Measurements from ENCODE around the gene IKZF4. TPM values are rescaled to one million over a fixed set of nuclear protein-coding genes. Genes with fewer than 3 reads are reported as not detected.
"Not testable (repeated sequence)": the region's sequence is repeated elsewhere in the genome, so short reads cannot be mapped to it uniquely, and the experiment has no call there.

The IKZF4 gene
- total RNA-seq, 1 donor from 2014 or later: 13.1 TPM

GRCh38 chr12:55984861-55985260 lies 36.0 kb upstream of the IKZF4 start:
- intact Hi-C loops (cut with DNase I): no loop called here

GRCh38 chr12:55985341-55985740 lies 35.5 kb upstream of the IKZF4 start:
- no peak for TF ChIP-seq CTCF (IDR thresholded peaks at IDR 0.05)
- no peak overlapping the region for H3K4me3 ChIP-seq
- no peaks in the 10 kb centered on the region for H3K9me3 ChIP-seq
- H3K27me3 ChIP-seq (ENCODE audit: low read depth): no peaks in the 10 kb centered on the region
- H3K36me3 ChIP-seq: peaks cover 81% of the 10 kb centered on the region
- intact Hi-C loops (cut with DNase I): no loop called here
- no peak for ATAC-seq
- no peak overlapping the region for H3K27ac ChIP-seq
- DNase-seq: no peak
- H3K4me1 ChIP-seq: peaks cover 5% of the 10 kb centered on the region

More at GRCh38 chr12:55984861-55985260, 36.0 kb upstream of the IKZF4 start:
- no peaks in the 10 kb centered on the region for H3K27me3 ChIP-seq (ENCODE audit: low read depth)
- H3K9me3 ChIP-seq: no peaks in the 10 kb centered on the region
- no peak for ATAC-seq
- no peak for TF ChIP-seq CTCF (IDR thresholded peaks at IDR 0.05)
- H3K27ac ChIP-seq: no peak overlapping the region
- H3K4me3 ChIP-seq: no peak overlapping the region
- H3K36me3 ChIP-seq: peaks cover 77% of the 10 kb centered on the region
- no peak for DNase-seq
- peaks cover 5% of the 10 kb centered on the region for H3K4me1 ChIP-seq

GRCh38 chr12:55985976-55986375 lies 34.9 kb upstream of the IKZF4 start:
- H3K27ac ChIP-seq; DNase-seq; H3K4me3 ChIP-seq; ATAC-seq; H3K4me1 ChIP-seq; H3K27me3 ChIP-seq (ENCODE audit: low read depth); intact Hi-C loops (cut with DNase I); H3K9me3 ChIP-seq: not testable (repeated sequence)
- peaks cover 81% of the 10 kb centered on the region for H3K36me3 ChIP-seq

GRCh38 chr12:55991110-55991509 lies 29.7 kb upstream of the IKZF4 start:
- no peaks in the 10 kb centered on the region for H3K9me3 ChIP-seq
- intact Hi-C loops (cut with DNase I): no loop called here
- DNase-seq (no peak), ATAC-seq (no peak)
- TF ChIP-seq CTCF (IDR thresholded peaks at IDR 0.05): no peak
- no peak overlapping the region for H3K4me3 ChIP-seq
- H3K36me3 ChIP-seq: peaks cover 88% of the 10 kb centered on the region
- no peaks in the 10 kb centered on the region for H3K27me3 ChIP-seq (ENCODE audit: low read depth)
- H3K27ac ChIP-seq: no peak overlapping the region
- H3K4me1 ChIP-seq: peaks cover 3% of the 10 kb centered on the region

- intact Hi-C loops (cut with DNase I): no loop called here
- no peak for ATAC-seq
- Histone ChIP-seq H3K9me3 (no peaks in the 10 kb centered on the region), H3K27me3 (ENCODE audit: low read depth) (no peaks in the 10 kb centered on the region), H3K4me3 (no peak overlapping the region), H3K4me1 (peaks cover 15% of the 10 kb centered on the region), H3K36me3 (peaks cover 66% of the 10 kb centered on the region), H3K27ac (no peak overlapping the region)
- DNase-seq: no peak
- no peak for TF ChIP-seq CTCF (IDR thresholded peaks at IDR 0.05)
Observed at GRCh38 chr12:55993230-55993853, 27.5 kb upstream of the IKZF4 start.

- Histone ChIP-seq H3K9me3 (no peaks in the 10 kb centered on the region), H3K4me1 (peaks cover 15% of the 10 kb centered on the region), H3K4me3 (no peak overlapping the region), H3K27ac (no peak overlapping the region), H3K36me3 (peaks cover 45% of the 10 kb centered on the region), H3K27me3 (ENCODE audit: low read depth) (no peaks in the 10 kb centered on the region)
- TF ChIP-seq CTCF (IDR thresholded peaks at IDR 0.05): no peak
- ATAC-seq: no peak
- intact Hi-C loops (cut with DNase I): no loop called here
- DNase-seq: no peak
Observed at GRCh38 chr12:55995366-55995765, 25.5 kb upstream of the IKZF4 start.

Data from lower lobe of right lung (tissue), 2 donors.